Tibial nerve (tissue), 3 donors: ENCODE measurements around the gene SMIM44.

Experiments used
- POLR2A ChIP-seq, 2 donors: fragments of 450-650 bp; IDR thresholded peaks; one replicate each; pipeline ENCODE4 v1.6.1; 2017; ENCODE audit warnings: antibody characterized with exemption in 2 of 2, mild to moderate bottlenecking in 2 of 2, moderate library complexity in 2 of 2
- TF ChIP-seq, protein P1 (sequence below), 5 experiments: fragments of 200-600 bp in 3 of 5; fragments of 450-650 bp in 2 of 5; sonication (generic) in 3 of 5; IDR thresholded peaks; one replicate each; pipeline ENCODE4 v1.5.1; 2016 to 2019; ENCODE audit warnings: antibody characterized with exemption in 5 of 5, mild to moderate bottlenecking in 3 of 5, moderate library complexity in 2 of 5

- TF ChIP-seq POLR2A (IDR thresholded peaks at IDR 0.05), result no peak
- TF ChIP-seq, protein P1, sequence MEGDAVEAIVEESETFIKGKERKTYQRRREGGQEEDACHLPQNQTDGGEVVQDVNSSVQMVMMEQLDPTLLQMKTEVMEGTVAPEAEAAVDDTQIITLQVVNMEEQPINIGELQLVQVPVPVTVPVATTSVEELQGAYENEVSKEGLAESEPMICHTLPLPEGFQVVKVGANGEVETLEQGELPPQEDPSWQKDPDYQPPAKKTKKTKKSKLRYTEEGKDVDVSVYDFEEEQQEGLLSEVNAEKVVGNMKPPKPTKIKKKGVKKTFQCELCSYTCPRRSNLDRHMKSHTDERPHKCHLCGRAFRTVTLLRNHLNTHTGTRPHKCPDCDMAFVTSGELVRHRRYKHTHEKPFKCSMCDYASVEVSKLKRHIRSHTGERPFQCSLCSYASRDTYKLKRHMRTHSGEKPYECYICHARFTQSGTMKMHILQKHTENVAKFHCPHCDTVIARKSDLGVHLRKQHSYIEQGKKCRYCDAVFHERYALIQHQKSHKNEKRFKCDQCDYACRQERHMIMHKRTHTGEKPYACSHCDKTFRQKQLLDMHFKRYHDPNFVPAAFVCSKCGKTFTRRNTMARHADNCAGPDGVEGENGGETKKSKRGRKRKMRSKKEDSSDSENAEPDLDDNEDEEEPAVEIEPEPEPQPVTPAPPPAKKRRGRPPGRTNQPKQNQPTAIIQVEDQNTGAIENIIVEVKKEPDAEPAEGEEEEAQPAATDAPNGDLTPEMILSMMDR (IDR thresholded peaks at IDR 0.05), result no peak
Measured at GRCh38 chr19:3480383-3481091, 2.7 kb downstream of the SMIM44 start, which contains the start of gene SMIM24.
